ENCODE data around the gene BBS9. TPM values are rescaled to one million over a fixed set of nuclear protein-coding genes. Genes with fewer than 3 reads are reported as not detected.

Gene BBS9
- total and polyA plus RNA-seq, 2 experiments from 2014 or later = 10.2 to 15.0 TPM

DNA sequence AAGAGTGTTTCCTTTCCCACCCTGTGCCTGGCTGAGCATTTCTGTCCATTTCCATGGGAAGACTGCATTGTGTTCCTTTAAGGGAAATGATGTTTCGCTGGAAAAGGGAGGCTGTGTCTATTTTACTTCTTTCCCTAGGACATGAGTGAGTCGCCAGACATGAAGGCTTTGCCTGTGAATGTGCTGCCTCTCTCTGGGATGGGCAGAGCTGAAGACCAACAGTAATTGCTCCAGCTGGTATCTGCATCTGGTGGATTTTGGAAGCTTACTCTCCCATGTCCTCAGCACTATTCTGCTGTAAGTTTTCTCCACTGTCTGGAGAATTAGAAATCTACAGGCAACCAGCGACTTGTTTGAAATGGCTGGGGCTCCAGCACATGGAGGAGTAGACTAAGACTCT is 511.4 kb downstream of the BBS9 start:
- no peak overlapping the region for H3K9ac ChIP-seq
- TF ChIP-seq EZH2phosphoT487 (IDR thresholded peaks at IDR 0.05; ENCODE audit: insufficient read depth, low read depth) = no peak
- no peak for TF ChIP-seq EZH2 (IDR thresholded peaks at IDR 0.05; ENCODE audit: insufficient read depth, poor library complexity, severe bottlenecking)
- no peaks in the 10 kb centered on the region for H3K27me3 ChIP-seq (replicated peaks; ENCODE audit: insufficient read depth)
- no peaks in the 10 kb centered on the region for H3K79me2 ChIP-seq (ENCODE audit: insufficient read depth)
- H3K4me3 ChIP-seq = no peak overlapping the region
- H3K4me2 ChIP-seq (ENCODE audit: unreplicated experiment) = no peak overlapping the region
- H3K36me3 ChIP-seq (ENCODE audit: low read depth) = no peaks in the 10 kb centered on the region
- H3K27ac ChIP-seq = no peak overlapping the region
- peaks cover 49% of the 10 kb centered on the region for H3K4me1 ChIP-seq (ENCODE audit: insufficient read depth)
- peak; percentile 58 for DNase-seq
- no peaks in the 10 kb centered on the region for H3K9me2 ChIP-seq (ENCODE audit: insufficient read depth)
- 86 to 92% methylated on average over 3 of the region's 3 CpGs for WGBS, 2 experiments (ENCODE audit: low coverage in 1 of 2, low lambda C conversion rate in 2 of 2, missing lambda C conversion rate in 2 of 2)
- peaks cover 38% of the 10 kb centered on the region for H3F3A ChIP-seq (ENCODE audit: insufficient read depth)
- no peak overlapping the region for H2AFZ ChIP-seq
- H3K9me3 ChIP-seq (ENCODE audit: low read depth) = no peaks in the 10 kb centered on the region
- in situ Hi-C loops (cut with MboI) = no loop called here
- H4K20me1 ChIP-seq (ENCODE audit: insufficient read depth) = no peaks in the 10 kb centered on the region

DNA sequence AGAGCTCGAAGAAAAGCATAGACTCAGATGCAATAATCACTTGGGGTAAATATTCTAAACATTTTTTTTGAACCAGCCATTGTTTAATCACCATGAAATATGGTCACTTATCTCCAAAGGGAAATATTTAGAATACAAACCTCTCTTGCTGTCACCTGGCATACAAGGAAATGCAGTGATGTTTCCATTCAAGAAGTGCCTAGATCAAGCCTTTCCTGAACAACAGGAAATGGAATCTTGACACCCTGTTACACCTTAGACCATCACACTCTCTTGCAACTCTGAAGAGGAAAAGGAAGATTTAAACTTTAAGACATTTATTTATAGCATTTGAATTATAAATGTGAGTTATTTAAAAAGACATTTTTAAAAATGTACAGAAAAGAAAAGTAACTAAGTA is 512.9 kb downstream of the BBS9 start:
- Histone ChIP-seq H3K4me2 (ENCODE audit: unreplicated experiment) (no peak overlapping the region), H3K36me3 (ENCODE audit: low read depth) (no peaks in the 10 kb centered on the region), H3K79me2 (ENCODE audit: insufficient read depth) (no peaks in the 10 kb centered on the region), H3K27me3 (replicated peaks; ENCODE audit: insufficient read depth) (no peaks in the 10 kb centered on the region), H3K27ac (no peak overlapping the region), H3F3A (ENCODE audit: insufficient read depth) (peaks cover 38% of the 10 kb centered on the region), H3K4me3 (no peak overlapping the region), H3K4me1 (ENCODE audit: insufficient read depth) (peaks cover 49% of the 10 kb centered on the region), H3K9ac (no peak overlapping the region), H4K20me1 (ENCODE audit: insufficient read depth) (no peaks in the 10 kb centered on the region), H3K9me3 (ENCODE audit: low read depth) (no peaks in the 10 kb centered on the region), H3K9me2 (ENCODE audit: insufficient read depth) (no peaks in the 10 kb centered on the region), H2AFZ (no peak overlapping the region)
- 87 to 93% methylated on average over 1 of the region's 1 CpG for WGBS, 2 experiments (ENCODE audit: low coverage in 1 of 2, low lambda C conversion rate in 2 of 2, missing lambda C conversion rate in 2 of 2)
- in situ Hi-C loops (cut with MboI) = no loop called here
- no peak for TF ChIP-seq EZH2phosphoT487 (IDR thresholded peaks at IDR 0.05; ENCODE audit: insufficient read depth, low read depth)
- TF ChIP-seq EZH2 (IDR thresholded peaks at IDR 0.05; ENCODE audit: insufficient read depth, poor library complexity, severe bottlenecking) = no peak
- no peak for DNase-seq

DNA sequence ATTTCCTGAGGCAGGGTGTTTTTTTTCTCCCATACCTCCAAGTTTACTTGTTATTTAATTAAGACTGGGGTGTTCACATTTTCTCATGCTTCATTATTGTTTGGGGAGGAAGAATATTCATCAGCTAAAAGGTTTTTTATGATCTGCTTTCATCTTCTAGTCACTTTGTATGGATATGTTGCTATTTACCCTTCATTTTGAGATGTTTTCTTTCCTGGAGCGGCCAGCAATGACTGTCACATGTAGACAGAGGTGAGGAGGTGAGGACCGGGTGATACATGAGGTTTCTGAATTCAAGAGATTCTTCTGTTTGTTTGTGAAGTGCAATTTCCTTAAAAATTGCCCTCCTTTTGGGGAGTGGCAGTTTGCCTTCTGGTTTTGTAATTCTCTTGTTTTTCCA is 514.2 kb downstream of the BBS9 start:
- H4K20me1 ChIP-seq (ENCODE audit: insufficient read depth) = no peaks in the 10 kb centered on the region
- H3F3A ChIP-seq (ENCODE audit: insufficient read depth) = peaks cover 38% of the 10 kb centered on the region
- 29 to 32% methylated on average over 2 of the region's 2 CpGs for WGBS, 2 experiments (ENCODE audit: low coverage in 1 of 2, low lambda C conversion rate in 2 of 2, missing lambda C conversion rate in 2 of 2)
- no peak for DNase-seq
- peaks cover 49% of the 10 kb centered on the region for H3K4me1 ChIP-seq (ENCODE audit: insufficient read depth)
- no peak overlapping the region for H3K9ac ChIP-seq
- H3K36me3 ChIP-seq (ENCODE audit: low read depth) = no peaks in the 10 kb centered on the region
- H3K27me3 ChIP-seq (replicated peaks; ENCODE audit: insufficient read depth) = no peaks in the 10 kb centered on the region
- H3K79me2 ChIP-seq (ENCODE audit: insufficient read depth) = no peaks in the 10 kb centered on the region
- no peak overlapping the region for H3K4me3 ChIP-seq
- in situ Hi-C loops (cut with MboI) = no loop called here
- H3K9me3 ChIP-seq (ENCODE audit: low read depth) = no peaks in the 10 kb centered on the region
- no peak for TF ChIP-seq EZH2phosphoT487 (IDR thresholded peaks at IDR 0.05; ENCODE audit: insufficient read depth, low read depth)
- TF ChIP-seq EZH2 (IDR thresholded peaks at IDR 0.05; ENCODE audit: insufficient read depth, poor library complexity, severe bottlenecking) = no peak
- peak overlapping the region; percentile 35; the same call in 1 of the 2 replicates for H2AFZ ChIP-seq
- no peak overlapping the region for H3K27ac ChIP-seq
- peak overlapping the region; percentile 29 for H3K4me2 ChIP-seq (ENCODE audit: unreplicated experiment)
- H3K9me2 ChIP-seq (ENCODE audit: insufficient read depth) = no peaks in the 10 kb centered on the region

DNA sequence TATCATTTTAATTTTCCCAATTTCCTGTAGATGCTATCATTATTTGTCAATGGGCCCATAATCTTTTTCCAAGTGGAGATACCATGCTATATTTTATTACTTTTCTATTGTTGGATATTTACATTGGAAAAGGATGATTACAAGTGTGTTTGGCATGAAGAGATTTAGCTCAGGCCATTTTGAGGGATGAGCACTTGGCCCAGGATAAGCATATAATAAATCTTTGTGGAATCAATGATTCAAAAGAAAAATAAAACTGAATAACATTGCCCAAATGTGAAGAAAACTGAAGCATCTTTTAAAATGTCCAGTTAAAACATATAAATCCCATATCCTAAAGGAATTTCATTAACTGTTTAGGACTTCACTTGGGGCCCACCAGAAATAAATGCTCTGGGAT is 515.1 kb downstream of the BBS9 start:
- Histone ChIP-seq H3K4me2 (ENCODE audit: unreplicated experiment) (peak overlapping the region; percentile 39), H3K9ac (no peak overlapping the region), H3K9me2 (ENCODE audit: insufficient read depth) (no peaks in the 10 kb centered on the region), H3K36me3 (ENCODE audit: low read depth) (no peaks in the 10 kb centered on the region), H3K9me3 (ENCODE audit: low read depth) (no peaks in the 10 kb centered on the region), H3K79me2 (ENCODE audit: insufficient read depth) (no peaks in the 10 kb centered on the region), H4K20me1 (ENCODE audit: insufficient read depth) (no peaks in the 10 kb centered on the region), H3K27ac (0 out of 2 replicates have a peak overlapping the region, but pooled peaks have one; percentile 5), H3K27me3 (replicated peaks; ENCODE audit: insufficient read depth) (no peaks in the 10 kb centered on the region), H3K4me3 (no peak overlapping the region), H3F3A (ENCODE audit: insufficient read depth) (peaks cover 29% of the 10 kb centered on the region), H3K4me1 (ENCODE audit: insufficient read depth) (peaks cover 50% of the 10 kb centered on the region), H2AFZ (no peak overlapping the region)
- TF ChIP-seq EZH2phosphoT487 (IDR thresholded peaks at IDR 0.05; ENCODE audit: insufficient read depth, low read depth) (no peak), EZH2 (IDR thresholded peaks at IDR 0.05; ENCODE audit: insufficient read depth, poor library complexity, severe bottlenecking) (no peak)
- peak; percentile 29 for DNase-seq
- in situ Hi-C loops (cut with MboI) = no loop called here

DNA sequence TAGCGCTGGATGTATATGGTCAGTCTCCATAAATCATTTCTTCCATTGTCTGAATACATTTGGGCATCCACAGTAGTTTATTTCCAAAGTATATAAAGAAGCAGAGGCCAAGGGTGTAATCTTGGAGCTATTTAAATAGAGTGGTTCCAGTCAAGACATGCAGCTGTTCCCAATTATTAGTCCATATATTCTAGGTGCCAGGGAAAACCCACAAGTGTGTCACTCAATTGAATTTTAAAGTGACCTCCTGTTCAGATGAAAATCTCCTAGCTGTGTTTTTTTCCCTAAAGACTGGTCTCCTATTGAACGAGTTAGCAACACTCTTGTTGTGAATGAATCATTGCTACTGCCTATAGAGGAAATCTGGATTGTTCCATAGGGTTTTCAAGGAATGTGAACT is 515.7 kb downstream of the BBS9 start:
- TF ChIP-seq EZH2phosphoT487 (IDR thresholded peaks at IDR 0.05; ENCODE audit: insufficient read depth, low read depth) = no peak
- no peak for TF ChIP-seq EZH2 (IDR thresholded peaks at IDR 0.05; ENCODE audit: insufficient read depth, poor library complexity, severe bottlenecking)
- in situ Hi-C loops (cut with MboI) = no loop called here
- H3K4me3 ChIP-seq = no peak overlapping the region
- H3K9ac ChIP-seq = no peak overlapping the region
- no peaks in the 10 kb centered on the region for H3K27me3 ChIP-seq (replicated peaks; ENCODE audit: insufficient read depth)
- H3K4me2 ChIP-seq (ENCODE audit: unreplicated experiment) = peak overlapping the region; percentile 39
- H2AFZ ChIP-seq = no peak overlapping the region
- H3K36me3 ChIP-seq (ENCODE audit: low read depth) = no peaks in the 10 kb centered on the region
- H3K9me2 ChIP-seq (ENCODE audit: insufficient read depth) = no peaks in the 10 kb centered on the region
- WGBS, 2 experiments (ENCODE audit: low coverage in 1 of 2, low lambda C conversion rate in 2 of 2, missing lambda C conversion rate in 2 of 2) = 35 to 38% methylated on average over 2 of the region's 2 CpGs
- no peaks in the 10 kb centered on the region for H3K9me3 ChIP-seq (ENCODE audit: low read depth)
- peak; percentile 57 for DNase-seq
- no peaks in the 10 kb centered on the region for H4K20me1 ChIP-seq (ENCODE audit: insufficient read depth)
- H3K27ac ChIP-seq = 0 out of 2 replicates have a peak overlapping the region, but pooled peaks have one; percentile 5
- H3K79me2 ChIP-seq (ENCODE audit: insufficient read depth) = no peaks in the 10 kb centered on the region
- peaks cover 31% of the 10 kb centered on the region for H3F3A ChIP-seq (ENCODE audit: insufficient read depth)
- H3K4me1 ChIP-seq (ENCODE audit: insufficient read depth) = peaks cover 50% of the 10 kb centered on the region

Measured in GM23248 (cell line).